Measurements from ENCODE around the gene DDX24. TPM values are rescaled to one million over a fixed set of nuclear protein-coding genes. Genes with fewer than 3 reads are reported as not detected.
A peak's percentile ranks its signal among the peaks of the same experiment; 100 is the strongest.

Gene DDX24
- total and polyA plus RNA-seq, 2 of the 8 experiments (the other 6 are each of a cell fraction or from before 2014, with no cell fraction given), result 89.0 to 201 TPM

GRCh38 chr14:94019329-94019728 lies 61.7 kb downstream of the DDX24 start:
- Histone ChIP-seq H4K8ac (ENCODE audit: extremely low read depth, insufficient read depth, low read length) (no peak overlapping the region), H3K4me3 (ENCODE audit: extremely low read depth in 1 of 4, insufficient read depth in 2 of 4, low read depth in 3 of 4, low read length in 4 of 4) (no peak overlapping the region), H4K5ac (ENCODE audit: insufficient read length, low read depth, low read length) (no peak overlapping the region), H3K9ac (replicated peaks in 1 of 4; ENCODE audit: extremely low read depth in 1 of 4, low read depth in 3 of 4, low read length in 3 of 4) (no peak overlapping the region), H3K4me2 (ENCODE audit: insufficient read depth in 1 of 2, low read depth in 2 of 2, low read length in 2 of 2) (no peak overlapping the region), H3K4ac (replicated peaks; ENCODE audit: insufficient read length, low read depth, low read length) (no peak overlapping the region), H3K27ac (ENCODE audit: low read depth, low read length) (no peak overlapping the region), H4K91ac (replicated peaks; ENCODE audit: insufficient read length, low read length) (no peak overlapping the region), H3K27me3 (replicated peaks in 1 of 4; ENCODE audit: control insufficient read depth in 3 of 4, extremely low read depth in 1 of 4, insufficient read depth in 3 of 4, low read length in 3 of 4) (no peaks in the 10 kb centered on the region), H3K79me2 (ENCODE audit: control insufficient read depth in 1 of 2, insufficient read depth in 2 of 2, low read length in 2 of 2) (no peaks in the 10 kb centered on the region), H3K23ac (ENCODE audit: insufficient read length) (no peak overlapping the region), H3K56ac (replicated peaks; ENCODE audit: insufficient read length, low read depth, low read length) (no peak overlapping the region), H3K4me1 (replicated peaks in 1 of 4; ENCODE audit: control insufficient read depth in 3 of 4, insufficient read depth in 4 of 4, low read length in 3 of 4) (peaks cover 0 to 18% (median 10%) of the 10 kb centered on the region in 4 experiments; a peak in 4 of 7 replicates), H2AK5ac (ENCODE audit: low read depth, low read length) (no peak overlapping the region), H2BK15ac (ENCODE audit: low read length) (no peak overlapping the region), H2AFZ (ENCODE audit: low read length) (no peak overlapping the region), H3K23me2 (ENCODE audit: low read depth, low read length) (no peaks in the 10 kb centered on the region; the same call in 1 of the 2 replicates), H2BK5ac (ENCODE audit: low read depth, low read length) (no peak overlapping the region), H3K18ac (ENCODE audit: extremely low read depth, low read length) (no peak overlapping the region), H4K20me1 (replicated peaks in 1 of 2; ENCODE audit: control insufficient read depth in 1 of 2, insufficient read depth in 2 of 2, low read length in 2 of 2) (no peaks in the 10 kb centered on the region), H3K79me1 (ENCODE audit: low read depth, low read length) (no peaks in the 10 kb centered on the region), H2BK20ac (ENCODE audit: low read length) (0 out of 2 replicates have a peak overlapping the region, but pooled peaks have one; percentile 41), H2BK12ac (ENCODE audit: low read depth, low read length) (no peak overlapping the region), H3K14ac (ENCODE audit: insufficient read length) (no peak overlapping the region), H3K9me3 (ENCODE audit: insufficient read depth in 2 of 2, low read depth in 1 of 2, low read length in 1 of 2) (no peaks in the 10 kb centered on the region), H2BK120ac (replicated peaks; ENCODE audit: low read depth, low read length) (no peak overlapping the region), H3K36me3 (ENCODE audit: control insufficient read depth in 2 of 4, insufficient read depth in 4 of 4, low read length in 3 of 4) (no peaks in the 10 kb centered on the region; a peak in 1 of 8 replicates)
- DNase-seq (ENCODE audit: low read depth in 1 of 2, low spot score in 2 of 2), result no peak
- 99% methylated on average over 6 of the region's 6 CpGs; no CpG with 5 or more reads in 1 of the 2 experiments for WGBS, 2 experiments (ENCODE audit: extremely low coverage in 1 of 2, insufficient coverage in 1 of 2, insufficient read length in 1 of 2, insufficient replicate concordance in 2 of 2, low coverage in 1 of 2, low lambda C conversion rate in 2 of 2, missing lambda C conversion rate in 1 of 2)
- ChIA-PET CTCF (ENCODE audit: partially characterized antibody) (interaction anchor here (0.6 to 9.7 kb wide), 9 partner anchors 8 to 364 kb away, joined by 3 to 65 read pairs (median 4); no protein-coding TSS in a partner anchor), POLR2A (ENCODE audit: partially characterized antibody) (interaction anchor here (1.2 kb wide), 2 partner anchors 9 to 91 kb away, joined by 3 to 4 read pairs; partner anchors contain the start of gene IFI27)
- peak; percentile 42 for FAIRE-seq
- TF ChIP-seq, protein P1, sequence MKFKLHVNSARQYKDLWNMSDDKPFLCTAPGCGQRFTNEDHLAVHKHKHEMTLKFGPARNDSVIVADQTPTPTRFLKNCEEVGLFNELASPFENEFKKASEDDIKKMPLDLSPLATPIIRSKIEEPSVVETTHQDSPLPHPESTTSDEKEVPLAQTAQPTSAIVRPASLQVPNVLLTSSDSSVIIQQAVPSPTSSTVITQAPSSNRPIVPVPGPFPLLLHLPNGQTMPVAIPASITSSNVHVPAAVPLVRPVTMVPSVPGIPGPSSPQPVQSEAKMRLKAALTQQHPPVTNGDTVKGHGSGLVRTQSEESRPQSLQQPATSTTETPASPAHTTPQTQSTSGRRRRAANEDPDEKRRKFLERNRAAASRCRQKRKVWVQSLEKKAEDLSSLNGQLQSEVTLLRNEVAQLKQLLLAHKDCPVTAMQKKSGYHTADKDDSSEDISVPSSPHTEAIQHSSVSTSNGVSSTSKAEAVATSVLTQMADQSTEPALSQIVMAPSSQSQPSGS (IDR thresholded peaks at IDR 0.05; ENCODE audit: low read length), result no peak
- no peak for TF ChIP-seq EZH2 (IDR thresholded peaks at IDR 0.05; ENCODE audit: low read depth, low read length, severe bottlenecking)
- no peak for TF ChIP-seq JUN (IDR thresholded peaks at IDR 0.05; ENCODE audit: low read depth, low read length)
- no peak for TF ChIP-seq YY1 (IDR thresholded peaks at IDR 0.05; ENCODE audit: low read depth, low read length)
- TF ChIP-seq CTBP2 (IDR thresholded peaks at IDR 0.05; ENCODE audit: borderline replicate concordance, insufficient read depth, insufficient read length, low read length), result no peak
- TF ChIP-seq SP4 (IDR thresholded peaks at IDR 0.05; ENCODE audit: low read length), result no peak
- TF ChIP-seq POLR2A (IDR thresholded peaks at IDR 0.05; ENCODE audit: control extremely low read depth in 1 of 2, low read depth in 2 of 2, low read length in 2 of 2), result no peak
- TF ChIP-seq POLR2AphosphoS5 (IDR thresholded peaks at IDR 0.05; ENCODE audit: low read depth, low read length), result no peak
- TF ChIP-seq EP300 (IDR thresholded peaks at IDR 0.05; ENCODE audit: borderline replicate concordance in 1 of 2, low read depth in 2 of 2, low read length in 2 of 2), result no peak
